Measurements from ENCODE around the gene MADCAM1. TPM values are rescaled to one million over a fixed set of nuclear protein-coding genes. Genes with fewer than 3 reads are reported as not detected.

MADCAM1 gene
- total RNA-seq, 4 donors from 2014 or later, result 0.21 TPM; not detected in 3

DNA sequence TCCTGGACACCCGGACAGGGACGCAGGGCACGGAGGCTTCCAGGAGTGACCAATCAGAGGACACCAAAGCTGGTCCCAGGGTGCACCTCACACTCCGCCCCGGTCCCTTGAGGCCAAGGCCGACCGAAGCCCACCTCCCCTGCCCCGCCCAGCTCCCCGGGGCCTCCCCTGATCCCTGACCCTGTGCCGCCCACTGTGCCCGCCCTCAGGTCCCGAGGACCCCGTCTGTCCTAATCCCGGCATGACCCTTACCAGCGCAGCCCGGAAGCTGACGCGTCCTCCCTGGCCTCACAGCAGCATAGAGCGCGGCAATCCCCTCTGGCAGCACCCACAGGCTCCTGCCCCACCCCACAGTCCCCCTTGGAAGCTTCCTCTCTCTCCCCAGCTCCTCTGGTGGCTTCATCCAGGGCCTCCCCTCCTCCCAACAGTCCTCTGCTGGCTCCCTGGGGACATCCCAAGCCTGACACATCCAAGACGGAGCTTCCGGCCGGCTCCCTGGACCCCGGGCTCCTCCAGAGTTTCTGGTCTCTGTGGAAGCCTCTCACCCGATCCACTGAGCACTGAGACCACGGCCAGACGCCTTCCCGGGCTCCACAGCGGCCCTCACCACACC, 27.9 kb downstream of the MADCAM1 start:
- Histone ChIP-seq H3K27me3 (peaks cover 0 to 16% of the 10 kb centered on the region in 2 donors), H3K4me1 (no peaks in the 10 kb centered on the region), H3K36me3 (peaks cover 0 to 38% (median 0%) of the 10 kb centered on the region in 3 donors), H3K9me3 (peaks cover 0 to 9% (median 0%) of the 10 kb centered on the region in 4 donors), H3K27ac (no peak overlapping the region), H3K4me3 (no peak overlapping the region)
- TF ChIP-seq EP300 (IDR thresholded peaks at IDR 0.05), result no peak
- no peak for TF ChIP-seq POLR2A (IDR thresholded peaks at IDR 0.05)
- TF ChIP-seq, protein P1, sequence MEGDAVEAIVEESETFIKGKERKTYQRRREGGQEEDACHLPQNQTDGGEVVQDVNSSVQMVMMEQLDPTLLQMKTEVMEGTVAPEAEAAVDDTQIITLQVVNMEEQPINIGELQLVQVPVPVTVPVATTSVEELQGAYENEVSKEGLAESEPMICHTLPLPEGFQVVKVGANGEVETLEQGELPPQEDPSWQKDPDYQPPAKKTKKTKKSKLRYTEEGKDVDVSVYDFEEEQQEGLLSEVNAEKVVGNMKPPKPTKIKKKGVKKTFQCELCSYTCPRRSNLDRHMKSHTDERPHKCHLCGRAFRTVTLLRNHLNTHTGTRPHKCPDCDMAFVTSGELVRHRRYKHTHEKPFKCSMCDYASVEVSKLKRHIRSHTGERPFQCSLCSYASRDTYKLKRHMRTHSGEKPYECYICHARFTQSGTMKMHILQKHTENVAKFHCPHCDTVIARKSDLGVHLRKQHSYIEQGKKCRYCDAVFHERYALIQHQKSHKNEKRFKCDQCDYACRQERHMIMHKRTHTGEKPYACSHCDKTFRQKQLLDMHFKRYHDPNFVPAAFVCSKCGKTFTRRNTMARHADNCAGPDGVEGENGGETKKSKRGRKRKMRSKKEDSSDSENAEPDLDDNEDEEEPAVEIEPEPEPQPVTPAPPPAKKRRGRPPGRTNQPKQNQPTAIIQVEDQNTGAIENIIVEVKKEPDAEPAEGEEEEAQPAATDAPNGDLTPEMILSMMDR (IDR thresholded peaks at IDR 0.05), result no peak
- DNase-seq (ENCODE audit: low spot score in 2 of 2), result no peak
- 58 to 62% methylated on average over 24 to 29 of the region's 29 CpGs for whole genome bisulfite sequencing, 2 donors

DNA sequence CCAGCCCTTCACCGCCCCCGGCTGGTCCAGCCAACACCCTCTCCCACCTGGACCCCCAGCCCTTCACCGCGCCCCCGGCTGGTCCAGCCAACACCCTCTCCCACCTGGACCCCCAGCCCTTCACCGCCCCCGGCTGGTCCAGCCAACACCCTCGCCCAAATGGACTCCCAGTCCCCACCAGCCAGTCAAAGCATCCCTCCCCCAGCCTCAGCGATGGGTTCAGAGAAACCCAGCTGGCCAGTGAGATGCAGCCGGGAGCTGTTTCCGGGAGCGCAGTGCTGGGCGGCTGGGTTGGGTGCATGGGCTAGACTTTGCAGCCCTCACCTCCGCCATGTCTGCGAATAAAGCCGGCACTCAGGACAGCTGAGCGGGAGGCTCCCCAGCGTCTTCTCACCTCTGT, 28.7 kb downstream of the MADCAM1 start:
- DNase-seq (ENCODE audit: low spot score in 2 of 2), result no peak
- no peak overlapping the region for H3K4me3 ChIP-seq
- H3K27ac ChIP-seq, result no peak overlapping the region
- peaks cover 0 to 29% (median 0%) of the 10 kb centered on the region in 3 donors for H3K36me3 ChIP-seq
- no peaks in the 10 kb centered on the region for H3K4me1 ChIP-seq
- H3K27me3 ChIP-seq, result peaks cover 0 to 16% of the 10 kb centered on the region in 2 donors
- 74 to 81% methylated on average over 8 to 12 of the region's 18 CpGs for WGBS, 2 donors
- peaks cover 0 to 9% (median 0%) of the 10 kb centered on the region in 4 donors for H3K9me3 ChIP-seq
- TF ChIP-seq POLR2A (IDR thresholded peaks at IDR 0.05) (no peak), EP300 (IDR thresholded peaks at IDR 0.05) (no peak)
- TF ChIP-seq, protein P1 (IDR thresholded peaks at IDR 0.05), result no peak

DNA sequence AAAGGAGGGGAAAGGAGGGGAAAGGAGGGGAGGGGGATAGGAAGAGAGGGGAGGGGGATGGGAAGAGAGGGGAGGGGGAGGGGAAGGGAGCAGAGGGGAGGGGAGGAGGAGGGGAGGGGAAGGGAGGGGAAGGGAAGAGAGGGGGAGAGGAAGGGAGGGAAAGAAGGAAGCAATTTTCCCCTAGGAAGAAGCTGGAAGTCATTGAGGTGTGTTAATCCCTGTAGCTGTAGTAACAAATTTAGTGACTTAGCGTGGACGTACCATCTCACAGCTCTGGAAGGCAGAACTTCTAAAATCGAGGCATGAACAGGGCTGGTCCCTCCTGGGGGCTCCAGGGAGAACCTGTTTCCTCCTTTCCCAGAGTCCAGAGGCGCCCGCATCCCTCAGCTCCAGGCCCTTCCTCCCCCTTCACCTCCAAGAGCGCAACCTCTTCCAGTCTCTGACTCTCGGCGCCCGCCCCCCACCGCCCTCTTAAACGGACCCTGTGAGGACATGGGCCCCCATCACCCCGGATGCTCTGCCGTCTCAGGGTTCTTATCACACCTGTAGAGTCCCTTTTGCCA, 29.7 kb downstream of the MADCAM1 start:
- H3K36me3 ChIP-seq, result peaks cover 0 to 20% (median 0%) of the 10 kb centered on the region in 3 donors
- no peak overlapping the region for H3K4me3 ChIP-seq
- 40% methylated on average over 12 to 13 of the region's 13 CpGs for WGBS, 2 donors
- TF ChIP-seq EP300 (IDR thresholded peaks at IDR 0.05) (no peak), POLR2A (IDR thresholded peaks at IDR 0.05) (no peak)
- TF ChIP-seq, protein P1 (IDR thresholded peaks at IDR 0.05), result no peak
- H3K4me1 ChIP-seq, result peaks cover 0 to 8% (median 2%) of the 10 kb centered on the region in 4 donors
- H3K27ac ChIP-seq, result no peak overlapping the region
- peaks cover 0 to 9% (median 0%) of the 10 kb centered on the region in 4 donors for H3K9me3 ChIP-seq
- H3K27me3 ChIP-seq, result peaks cover 0 to 16% of the 10 kb centered on the region in 2 donors
- DNase-seq (ENCODE audit: low spot score in 2 of 2), result no peak

DNA sequence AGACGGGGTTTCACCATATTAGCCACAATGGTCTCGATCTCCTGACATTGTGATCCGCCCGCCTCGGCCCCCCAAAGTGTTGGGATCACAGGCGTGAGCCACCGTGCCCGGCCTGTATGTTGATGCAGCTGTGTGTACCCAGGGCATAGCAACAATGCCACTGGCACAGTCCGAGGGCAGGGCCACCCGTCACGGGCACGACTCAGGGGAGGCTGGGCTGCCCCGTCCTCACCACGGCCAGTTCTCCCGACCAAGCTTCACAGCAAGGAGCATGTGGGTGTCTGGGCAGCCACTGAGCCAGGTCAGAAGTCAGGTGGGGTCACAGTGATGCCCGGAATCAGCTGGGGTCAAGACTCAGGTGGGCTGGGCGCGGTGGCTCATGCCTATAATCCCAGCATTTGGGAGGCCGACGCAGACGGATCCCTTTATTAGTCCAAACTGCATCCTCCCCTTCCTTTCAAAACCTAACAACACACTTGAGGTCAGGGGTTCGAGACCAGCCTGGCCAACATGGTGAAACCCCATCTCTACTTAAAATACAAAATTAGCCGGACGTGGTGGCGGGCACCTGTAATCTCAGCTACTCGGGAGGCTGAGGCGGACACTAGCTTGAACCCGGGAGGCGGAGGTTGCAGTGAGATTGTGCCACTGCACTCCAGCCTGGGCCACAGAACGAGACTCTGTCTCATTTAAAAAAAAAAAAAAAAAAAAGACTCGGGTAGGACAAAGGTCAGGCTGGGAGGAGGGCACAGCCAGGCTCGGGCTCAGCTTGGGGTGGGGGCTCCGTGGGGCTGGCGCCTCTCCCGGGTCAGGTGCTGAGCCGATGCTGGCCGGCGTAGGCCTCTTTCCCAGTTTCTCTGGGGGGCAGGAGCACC, 34.1 kb downstream of the MADCAM1 start:
- Histone ChIP-seq H3K9me3 (no peaks in the 10 kb centered on the region), H3K4me1 (peaks cover 6 to 34% (median 20%) of the 10 kb centered on the region in 4 donors), H3K36me3 (peaks cover 0 to 5% (median under 1%) of the 10 kb centered on the region in 3 donors), H3K27me3 (peaks cover 0 to 16% of the 10 kb centered on the region in 2 donors), H3K4me3 (peak overlapping the region; percentile 64 to 100 (median 92)), H3K27ac (peak overlapping the region; percentile 95 to 99 (median 98))
- TF ChIP-seq, protein P1 (IDR thresholded peaks at IDR 0.05), result no peak
- TF ChIP-seq EP300 (IDR thresholded peaks at IDR 0.05) (no peak), POLR2A (IDR thresholded peaks at IDR 0.05) (no peak)
- DNase-seq (ENCODE audit: low spot score in 2 of 2), result no peak
- 64 to 66% methylated on average over 35 to 37 of the region's 38 CpGs for WGBS, 2 donors

Data from tibial nerve (tissue), 4 donors.